ENCODE results near the gene ROBO3. TPM values are rescaled to one million over a fixed set of nuclear protein-coding genes. Genes with fewer than 3 reads are reported as not detected.
A peak's percentile ranks its signal among the peaks of the same experiment; 100 is the strongest.

ROBO3 gene
- total RNA-seq, 1 donor from 2014 or later: 40.0 TPM

GRCh38 chr11:124874571-124875255 lies 9.5 kb downstream of the ROBO3 start:
- TF ChIP-seq CTCF (IDR thresholded peaks at IDR 0.05; ENCODE audit: unreplicated experiment): no peak
- no peak overlapping the region for H3K27ac Mint-ChIP-seq (ENCODE audit: unreplicated experiment)
- peaks cover 4% of the 10 kb centered on the region for H3K36me3 Mint-ChIP-seq (ENCODE audit: low read depth, unreplicated experiment)
- peaks cover 32% of the 10 kb centered on the region for H3K4me1 Mint-ChIP-seq (ENCODE audit: unreplicated experiment)
- peaks cover 31% of the 10 kb centered on the region for H3K27me3 Mint-ChIP-seq (ENCODE audit: unreplicated experiment)
- no peaks in the 10 kb centered on the region for H3K9me3 Mint-ChIP-seq (ENCODE audit: unreplicated experiment)
- DNase-seq (ENCODE audit: low spot score): no peak
- H3K4me3 Mint-ChIP-seq (ENCODE audit: unreplicated experiment): no peak overlapping the region

- no peak for TF ChIP-seq CTCF (IDR thresholded peaks at IDR 0.05; ENCODE audit: unreplicated experiment)
- H3K4me1 Mint-ChIP-seq (ENCODE audit: unreplicated experiment): peaks cover 38% of the 10 kb centered on the region
- peaks cover 28% of the 10 kb centered on the region for H3K27me3 Mint-ChIP-seq (ENCODE audit: unreplicated experiment)
- H3K27ac Mint-ChIP-seq (ENCODE audit: unreplicated experiment): peak overlapping the region; percentile 61
- no peaks in the 10 kb centered on the region for H3K9me3 Mint-ChIP-seq (ENCODE audit: unreplicated experiment)
- peak overlapping the region; percentile 71 for H3K4me3 Mint-ChIP-seq (ENCODE audit: unreplicated experiment)
- peaks cover 2% of the 10 kb centered on the region for H3K36me3 Mint-ChIP-seq (ENCODE audit: low read depth, unreplicated experiment)
- DNase-seq (ENCODE audit: low spot score): no peak
Measured at GRCh38 chr11:124875401-124875800, 10.2 kb downstream of the ROBO3 start.

GRCh38 chr11:124875943-124876817 lies 10.9 kb downstream of the ROBO3 start:
- Mint-ChIP-seq H3K36me3 (ENCODE audit: low read depth, unreplicated experiment) (no peaks in the 10 kb centered on the region), H3K4me3 (ENCODE audit: unreplicated experiment) (peak overlapping the region; percentile 89), H3K9me3 (ENCODE audit: unreplicated experiment) (no peaks in the 10 kb centered on the region), H3K27me3 (ENCODE audit: unreplicated experiment) (peaks cover 25% of the 10 kb centered on the region), H3K4me1 (ENCODE audit: unreplicated experiment) (peaks cover 46% of the 10 kb centered on the region), H3K27ac (ENCODE audit: unreplicated experiment) (peak overlapping the region; percentile 18)
- peak; percentile 64 for TF ChIP-seq CTCF (IDR thresholded peaks at IDR 0.05; ENCODE audit: unreplicated experiment)
- DNase-seq (ENCODE audit: low spot score): peak; percentile 92

- Mint-ChIP-seq H3K27ac (ENCODE audit: unreplicated experiment) (peak overlapping the region; percentile 70), H3K4me3 (ENCODE audit: unreplicated experiment) (peak overlapping the region; percentile 89), H3K9me3 (ENCODE audit: unreplicated experiment) (no peaks in the 10 kb centered on the region), H3K36me3 (ENCODE audit: low read depth, unreplicated experiment) (no peaks in the 10 kb centered on the region), H3K27me3 (ENCODE audit: unreplicated experiment) (peaks cover 25% of the 10 kb centered on the region), H3K4me1 (ENCODE audit: unreplicated experiment) (peaks cover 52% of the 10 kb centered on the region)
- TF ChIP-seq CTCF (IDR thresholded peaks at IDR 0.05; ENCODE audit: unreplicated experiment): no peak
- no peak for DNase-seq (ENCODE audit: low spot score)
Measured at GRCh38 chr11:124876818-124877630, 11.8 kb downstream of the ROBO3 start.
